IMR-90 (cell line): ENCODE results near the gene CNKSR2. TPM values are rescaled to one million over a fixed set of nuclear protein-coding genes. Genes with fewer than 3 reads are reported as not detected.

ENCODE experiments used
- ATAC-seq: fragments of 200-7000 bp; cut with Tn5 transposase; 2 replicates; pipeline ENCODE4 v1.9.1; 2020; ENCODE audit warnings: low read depth, mild to moderate bottlenecking, moderate library complexity
- BruUV-seq: library from RNA; stranded (reverse); fragments of 400-500 nt; replicated peaks from 2 replicates; lab custom pipeline; 2021; lab: Mats Ljungman, UMichigan
- CTCF ChIA-PET: fragments of 300-600 bp; formaldehyde crosslinking; extraction: SDS; loops from one replicate; lab custom pipeline; 2021; ENCODE audit warnings: antibody characterized with exemption; lab: Yijun Ruan, JAX
- POLR2A ChIA-PET: fragments of 300-600 bp; sonication (Branson Sonifier 250); formaldehyde crosslinking; loops from one replicate; lab custom pipeline; 2022; ENCODE audit warnings: antibody characterized with exemption; ENCODE audit not compliant: unreplicated experiment; lab: Charles Lee
- DNase-seq: peaks from one replicate; pipeline ENCODE4 v3.0.0; 2013
- H2AFZ ChIP-seq: replicated peaks from 2 replicates; pipeline ENCODE3; 2013; ENCODE audit warnings: low read length, mild to moderate bottlenecking; ENCODE audit not compliant: poor library complexity
- H2AK5ac ChIP-seq: 2 replicates; pipeline ENCODE4 v1.6.1; 2013; ENCODE audit warnings: low read depth, low read length, inconsistent platforms
- H2AK9ac ChIP-seq: replicated peaks from 2 replicates; pipeline ENCODE3; 2013; ENCODE audit warnings: mild to moderate bottlenecking, low read depth, low read length, moderate library complexity; ENCODE audit not compliant: poor library complexity
- H2BK120ac ChIP-seq: 2 replicates; pipeline ENCODE4 v1.6.1; 2013; ENCODE audit warnings: low read depth, low read length, inconsistent platforms
- H2BK15ac ChIP-seq: 3 replicates; pipeline ENCODE4 v1.6.1; 2013; ENCODE audit warnings: low read depth, low read length, inconsistent platforms
- H2BK20ac ChIP-seq: 2 replicates; pipeline ENCODE4 v1.6.1; 2013; ENCODE audit warnings: low read depth, mild to moderate bottlenecking, inconsistent platforms, low read length, moderate library complexity
- H2BK5ac ChIP-seq: 2 replicates; pipeline ENCODE4 v1.6.1; 2013; ENCODE audit warnings: mild to moderate bottlenecking, low read depth, low read length, inconsistent platforms; ENCODE audit not compliant: poor library complexity, severe bottlenecking
- H3K14ac ChIP-seq: replicated peaks from 2 replicates; pipeline ENCODE4 v1.6.1; 2013; ENCODE audit warnings: low read depth, low read length, inconsistent platforms
- H3K18ac ChIP-seq: 2 replicates; pipeline ENCODE4 v1.6.1; 2013; ENCODE audit warnings: low read depth, low read length, control low read depth
- H3K23ac ChIP-seq: 2 replicates; pipeline ENCODE4 v1.6.1; 2013; ENCODE audit warnings: low read depth, low read length, inconsistent platforms
- H3K27ac ChIP-seq: 2 replicates; pipeline ENCODE4 v1.5.1; 2013; ENCODE audit warnings: mild to moderate bottlenecking, control low read depth, low read length; ENCODE audit not compliant: insufficient read depth
- H3K27me3 ChIP-seq: 2 replicates; pipeline ENCODE4 v1.6.1; 2013; ENCODE audit warnings: low read length; ENCODE audit not compliant: control insufficient read depth, insufficient read depth
- H3K36me3 ChIP-seq: 2 replicates; pipeline ENCODE4 v1.6.1; 2013; ENCODE audit warnings: low read length, mixed read lengths; ENCODE audit not compliant: control insufficient read depth, insufficient read depth
- H3K4ac ChIP-seq: 2 replicates; pipeline ENCODE4 v1.6.1; 2013; ENCODE audit warnings: low read depth, low read length, inconsistent platforms
- H3K4me1 ChIP-seq: 2 replicates; pipeline ENCODE4 v1.6.1; 2013; ENCODE audit warnings: low read length, mixed read lengths; ENCODE audit not compliant: control insufficient read depth, insufficient read depth
- H3K4me2 ChIP-seq: 2 replicates; pipeline ENCODE4 v1.6.1; 2013; ENCODE audit warnings: low read depth, mild to moderate bottlenecking, control low read depth, low read length, moderate library complexity
- H3K4me3 ChIP-seq: 2 replicates; pipeline ENCODE4 v1.5.1; 2013; ENCODE audit warnings: low read depth, mild to moderate bottlenecking, control low read depth, low read length, moderate library complexity; ENCODE audit not compliant: insufficient read depth
- H3K56ac ChIP-seq: 2 replicates; pipeline ENCODE4 v1.6.1; 2013; ENCODE audit warnings: low read length, inconsistent platforms; ENCODE audit not compliant: insufficient read depth; ENCODE audit errors: extremely low read depth
- H3K79me1 ChIP-seq, 2 experiments: 2 replicates each; pipeline ENCODE4 v1.6.1; 2013; ENCODE audit warnings: low read length in 2 of 2, inconsistent platforms in 1 of 2, low read depth in 1 of 2
- H3K9ac ChIP-seq: 2 replicates; pipeline ENCODE4 v1.6.1; 2013; ENCODE audit warnings: low read depth, low read length, control low read depth
- H3K9me1 ChIP-seq: 2 replicates; pipeline ENCODE4 v1.6.1; 2013; ENCODE audit warnings: low read length, inconsistent platforms; ENCODE audit not compliant: insufficient read depth
- H3K9me3 ChIP-seq: 2 replicates; pipeline ENCODE4 v1.6.1; 2013; ENCODE audit warnings: low read length; ENCODE audit not compliant: control insufficient read depth, insufficient read depth
- H4K20me1 ChIP-seq: 2 replicates; pipeline ENCODE4 v1.6.1; 2013; ENCODE audit warnings: low read length, inconsistent platforms; ENCODE audit not compliant: insufficient read depth
- H4K5ac ChIP-seq: 2 replicates; pipeline ENCODE4 v1.6.1; 2013; ENCODE audit warnings: mild to moderate bottlenecking, low read depth, low read length, control low read depth
- H4K8ac ChIP-seq, 2 experiments: 2 replicates each; pipeline ENCODE4 v1.6.1; 2013; ENCODE audit warnings: low read depth in 2 of 2, low read length in 2 of 2, control low read depth in 1 of 2, inconsistent platforms in 1 of 2
- H4K91ac ChIP-seq: 2 replicates; pipeline ENCODE4 v1.6.1; 2013; ENCODE audit warnings: low read depth, low read length, inconsistent platforms; ENCODE audit not compliant: insufficient read depth
- BHLHE40 ChIP-seq: fragments of 150-350 bp; IDR thresholded peaks from 2 replicates; pipeline ENCODE4 v1.6.1; 2016; ENCODE audit warnings: mild to moderate bottlenecking, low read depth, low read length
- CHD1 ChIP-seq: IDR thresholded peaks from 2 replicates; pipeline ENCODE4 v1.6.1; 2012; ENCODE audit warnings: low read depth, low read length, improper control_type of control experiment
- MAZ ChIP-seq: IDR thresholded peaks from 2 replicates; pipeline ENCODE4 v1.6.1; 2012; ENCODE audit warnings: low read depth, mild to moderate bottlenecking, low read length, improper control_type of control experiment, moderate library complexity, borderline replicate concordance
- NFE2L2 ChIP-seq: fragments of 150-350 bp; IDR thresholded peaks from 2 replicates; pipeline ENCODE4 v1.6.1; 2016; ENCODE audit warnings: low read depth, mild to moderate bottlenecking, low read length
- RAD21 ChIP-seq: IDR thresholded peaks from 2 replicates; pipeline ENCODE4 v1.6.1; 2012; ENCODE audit warnings: low read length, improper control_type of control experiment
- RFX5 ChIP-seq: IDR thresholded peaks from 2 replicates; pipeline ENCODE4 v1.8.0; 2012; ENCODE audit warnings: low read depth, mild to moderate bottlenecking, low read length, moderate library complexity
- SMC3 ChIP-seq: fragments of 150-350 bp; IDR thresholded peaks from 2 replicates; pipeline ENCODE4 v1.6.1; 2016; ENCODE audit warnings: low read depth, mild to moderate bottlenecking, antibody characterized with exemption, low read length, moderate library complexity
- USF2 ChIP-seq: fragments of 150-350 bp; IDR thresholded peaks from 2 replicates; pipeline ENCODE4 v1.6.1; 2017; ENCODE audit warnings: mild to moderate bottlenecking, antibody characterized with exemption, low read length, low read depth
- WGBS, 2 experiments: methylation state at CpG; one replicate each; pipeline versions ENCODE4 v1.1.5 to v1.1.7; 2013; ENCODE audit warnings: missing lambda C conversion rate in 2 of 2; ENCODE audit not compliant: insufficient read length in 1 of 2; ENCODE audit errors: extremely low coverage in 2 of 2; 5-methylcytosine and 5-hydroxymethylcytosine counted together
- dilution Hi-C: fragments of 300-500 bp; cut with HindIII; formaldehyde crosslinking; loops from one replicate; pipeline ENCODE4 v1.14.3; 2018; ENCODE audit warnings: low sequenced_read_pairs; ENCODE audit not compliant: unreplicated experiment
- in situ Hi-C: fragments of 300-500 bp; cut with MboI; formaldehyde crosslinking; loops from 3 replicates; pipeline ENCODE4 v1.14.3; 2019; ENCODE audit warnings: low sequenced_read_pairs, inconsistent platforms, mixed read lengths
- intact Hi-C: fragments of 100-400 bp; cut with micrococcal nuclease; formaldehyde crosslinking; loops from 2 replicates; pipeline ENCODE4 v1.10.0; 2022
- polyA plus RNA-seq, 3 experiments: library from polyadenylated mRNA; depleted of rRNA; stranded (reverse); fragments of >200 nt; gene quantifications; 2 replicates each; pipeline ENCODE4 v1.2.3, GENCODE V29; 2012; ENCODE audit warnings: low replicate concordance in 1 of 3
- total RNA-seq: library from RNA; depleted of rRNA; stranded (reverse); fragments of >200 nt; gene quantifications from 2 replicates; pipeline ENCODE4 v1.2.3, GENCODE V29; 2012
- TF ChIP-seq, protein P1 (sequence below): fragments of 150-350 bp; IDR thresholded peaks from 2 replicates; pipeline ENCODE4 v1.6.1; 2016; ENCODE audit warnings: low read depth, mild to moderate bottlenecking, low read length, moderate library complexity, borderline replicate concordance

The CNKSR2 gene
- total and polyA plus RNA-seq, 2 of the 4 experiments (the other 2 are of a cell fraction), result 0.14 to 0.90 TPM

GRCh38 chrX:21394792-21395191 lies 20.6 kb downstream of the CNKSR2 start:
- ChIA-PET CTCF (no interaction called here), POLR2A (no interaction called here)
- DNase-seq (no peak), ATAC-seq (no peak)
- no peak overlapping the region for H2BK120ac ChIP-seq
- no peak overlapping the region for H4K91ac ChIP-seq
- H4K5ac ChIP-seq, result no peak overlapping the region
- no peaks in the 10 kb centered on the region for H3K9me1 ChIP-seq
- H4K20me1 ChIP-seq, result no peaks in the 10 kb centered on the region
- no peak overlapping the region for H3K56ac ChIP-seq
- no CpG with 5 or more reads among the region's 1 CpG for WGBS, 2 experiments
- dilution Hi-C loops, result no loop called here
- H2BK5ac ChIP-seq, result no peak overlapping the region
- H2BK20ac ChIP-seq, result no peak overlapping the region
- no peak overlapping the region for H3K14ac ChIP-seq
- H4K8ac ChIP-seq, result no peak overlapping the region
- H3K79me1 ChIP-seq, result no peaks in the 10 kb centered on the region
- H3K9me3 ChIP-seq, result no peaks in the 10 kb centered on the region
- H3K18ac ChIP-seq, result no peak overlapping the region
- intact Hi-C loops, result no loop called here
- no peak for TF ChIP-seq CHD1
- TF ChIP-seq, protein P1, sequence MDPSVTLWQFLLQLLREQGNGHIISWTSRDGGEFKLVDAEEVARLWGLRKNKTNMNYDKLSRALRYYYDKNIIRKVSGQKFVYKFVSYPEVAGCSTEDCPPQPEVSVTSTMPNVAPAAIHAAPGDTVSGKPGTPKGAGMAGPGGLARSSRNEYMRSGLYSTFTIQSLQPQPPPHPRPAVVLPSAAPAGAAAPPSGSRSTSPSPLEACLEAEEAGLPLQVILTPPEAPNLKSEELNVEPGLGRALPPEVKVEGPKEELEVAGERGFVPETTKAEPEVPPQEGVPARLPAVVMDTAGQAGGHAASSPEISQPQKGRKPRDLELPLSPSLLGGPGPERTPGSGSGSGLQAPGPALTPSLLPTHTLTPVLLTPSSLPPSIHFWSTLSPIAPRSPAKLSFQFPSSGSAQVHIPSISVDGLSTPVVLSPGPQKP, result no peak
- no peak for TF ChIP-seq RFX5
- no peak for TF ChIP-seq BHLHE40
- no peak for TF ChIP-seq RAD21
- TF ChIP-seq SMC3, result no peak
- no peak for TF ChIP-seq USF2
- TF ChIP-seq NFE2L2, result no peak
- TF ChIP-seq MAZ, result no peak
- in situ Hi-C loops, result no loop called here
- no peaks in the 10 kb centered on the region for H3K36me3 ChIP-seq
- H3K27me3 ChIP-seq, result no peaks in the 10 kb centered on the region
- H3K4ac ChIP-seq, result no peak overlapping the region
- BruUV-seq, result no TSS peak
- no peak overlapping the region for H3K4me2 ChIP-seq
- H3K27ac ChIP-seq, result no peak overlapping the region
- no peak overlapping the region for H2AK5ac ChIP-seq
- H2BK15ac ChIP-seq, result no peak overlapping the region
- no peak overlapping the region for H2AK9ac ChIP-seq
- H3K23ac ChIP-seq, result no peak overlapping the region
- no peaks in the 10 kb centered on the region for H3K4me1 ChIP-seq
- no peak overlapping the region for H2AFZ ChIP-seq
- no peak overlapping the region for H3K4me3 ChIP-seq
- no peak overlapping the region for H3K9ac ChIP-seq
